ENCODE measurements around the gene LRRC47.

The LRRC47 gene

DNA sequence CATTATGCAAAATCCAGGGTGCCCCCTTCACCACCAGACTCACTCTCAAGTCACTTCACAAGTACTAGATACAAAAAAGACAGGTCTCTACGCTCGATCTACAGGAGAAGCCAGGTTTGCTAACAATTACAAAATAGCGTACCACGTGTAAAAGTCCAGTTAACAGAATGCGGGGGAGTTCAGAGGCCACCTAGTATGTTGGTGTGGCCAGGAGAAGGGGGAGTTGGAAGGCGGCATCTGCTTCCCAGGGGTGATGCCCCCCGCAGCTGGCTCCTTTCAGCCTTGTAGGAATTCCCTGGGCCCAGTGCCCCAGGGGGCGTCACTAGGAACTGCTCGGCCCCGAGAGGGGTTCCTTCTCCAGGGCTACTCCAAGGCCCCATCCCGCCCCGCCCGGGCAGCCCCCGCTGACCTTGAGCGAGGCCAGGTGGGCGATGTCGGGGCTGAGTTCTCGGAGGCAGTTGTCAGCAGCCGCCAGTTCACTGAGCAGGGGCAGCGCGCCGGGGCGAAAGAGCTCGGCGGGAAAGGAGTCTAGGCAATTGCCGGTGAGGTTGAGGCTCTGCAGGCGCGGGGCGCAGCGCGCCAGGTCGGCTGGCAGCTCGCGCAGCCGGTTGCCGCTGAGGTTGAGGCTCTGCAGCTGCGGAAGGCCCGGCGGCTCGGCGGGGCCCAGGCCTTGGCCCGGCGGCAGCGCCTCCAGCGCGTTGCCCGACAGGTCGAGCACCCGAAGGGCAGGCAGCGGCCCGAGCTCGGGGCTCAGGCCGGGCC, 664 bp downstream of the LRRC47 start:
- Histone ChIP-seq H3K27me3 (ENCODE audit: insufficient read depth, low read length) (no peaks in the 10 kb centered on the region), H3K9ac (ENCODE audit: low read depth, low read length) (peak overlapping the region; percentile 80), H3K27ac (ENCODE audit: low read depth, low read length) (peak overlapping the region; percentile 58; the same call in 1 of the 2 replicates), H3K4me1 (ENCODE audit: insufficient read depth, low read length) (peaks cover 24% of the 10 kb centered on the region), H3K9me3 (ENCODE audit: insufficient read depth, low read depth, low read length) (no peaks in the 10 kb centered on the region), H3K4me3 (ENCODE audit: low read length) (peak overlapping the region; percentile 79), H3K36me3 (ENCODE audit: insufficient read depth, low read length) (peaks cover 4% of the 10 kb centered on the region; the same call in 1 of the 2 replicates)
- WGBS, result 4% methylated on average over 53 of the region's 53 CpGs

DNA sequence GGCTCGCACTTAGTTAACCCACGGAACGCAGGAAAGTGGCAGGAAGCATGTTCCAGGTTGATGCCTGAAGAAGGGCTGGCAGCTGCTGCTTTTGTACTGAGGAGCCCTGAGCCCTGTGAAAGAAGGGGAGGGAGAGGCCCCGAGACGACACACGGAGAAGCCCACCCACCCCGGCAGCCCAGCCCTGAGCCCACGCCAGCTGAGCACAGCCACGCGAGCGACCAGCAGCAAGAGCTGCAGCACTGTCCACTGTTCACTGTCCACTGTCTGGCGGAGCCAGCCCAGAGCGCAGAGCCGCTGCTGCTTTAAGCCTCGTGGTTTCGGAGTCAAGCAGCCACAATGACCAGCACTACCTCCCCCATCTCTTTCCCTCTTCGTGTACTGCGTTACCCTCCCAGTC, 5.3 kb downstream of the LRRC47 start:
- Histone ChIP-seq H3K9ac (ENCODE audit: low read depth, low read length) (0 out of 2 replicates have a peak overlapping the region, but pooled peaks have one; percentile 3), H3K4me3 (ENCODE audit: low read length) (no peak overlapping the region), H3K27ac (ENCODE audit: low read depth, low read length) (no peak overlapping the region), H3K4me1 (ENCODE audit: insufficient read depth, low read length) (peaks cover 27% of the 10 kb centered on the region), H3K27me3 (ENCODE audit: insufficient read depth, low read length) (no peaks in the 10 kb centered on the region), H3K36me3 (ENCODE audit: insufficient read depth, low read length) (peaks cover 31% of the 10 kb centered on the region), H3K9me3 (ENCODE audit: insufficient read depth, low read depth, low read length) (no peaks in the 10 kb centered on the region)
- 94% methylated on average over 18 of the region's 18 CpGs for WGBS

DNA sequence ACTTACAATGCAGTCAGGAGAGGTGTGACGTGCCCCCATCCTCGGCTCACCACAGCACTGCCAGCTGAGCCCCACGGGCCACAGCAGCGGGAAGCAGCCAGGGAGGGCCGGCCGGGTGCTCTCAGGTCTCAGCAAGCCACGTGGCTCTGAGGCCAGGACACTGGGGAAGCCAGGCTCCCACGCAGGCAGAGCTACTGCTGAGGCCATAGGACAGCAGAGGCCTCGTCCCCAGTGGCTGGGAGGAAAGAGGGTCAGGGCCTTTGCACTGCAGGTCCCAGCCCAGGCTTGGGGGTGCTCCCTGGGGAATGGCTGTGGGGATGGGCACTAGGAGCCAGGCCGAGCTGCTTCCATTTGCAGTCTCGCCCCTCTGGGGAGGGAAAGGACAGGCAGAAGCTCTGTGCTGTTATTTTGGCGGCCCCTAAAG, 5.8 kb downstream of the LRRC47 start:
- H3K27ac ChIP-seq (ENCODE audit: low read depth, low read length), result no peak overlapping the region
- H3K4me1 ChIP-seq (ENCODE audit: insufficient read depth, low read length), result peaks cover 27% of the 10 kb centered on the region
- no peak overlapping the region for H3K9ac ChIP-seq (ENCODE audit: low read depth, low read length)
- no peaks in the 10 kb centered on the region for H3K27me3 ChIP-seq (ENCODE audit: insufficient read depth, low read length)
- 92% methylated on average over 12 of the region's 12 CpGs for WGBS
- peaks cover 32% of the 10 kb centered on the region for H3K36me3 ChIP-seq (ENCODE audit: insufficient read depth, low read length)
- H3K9me3 ChIP-seq (ENCODE audit: insufficient read depth, low read depth, low read length), result no peaks in the 10 kb centered on the region
- H3K4me3 ChIP-seq (ENCODE audit: low read length), result no peak overlapping the region

DNA sequence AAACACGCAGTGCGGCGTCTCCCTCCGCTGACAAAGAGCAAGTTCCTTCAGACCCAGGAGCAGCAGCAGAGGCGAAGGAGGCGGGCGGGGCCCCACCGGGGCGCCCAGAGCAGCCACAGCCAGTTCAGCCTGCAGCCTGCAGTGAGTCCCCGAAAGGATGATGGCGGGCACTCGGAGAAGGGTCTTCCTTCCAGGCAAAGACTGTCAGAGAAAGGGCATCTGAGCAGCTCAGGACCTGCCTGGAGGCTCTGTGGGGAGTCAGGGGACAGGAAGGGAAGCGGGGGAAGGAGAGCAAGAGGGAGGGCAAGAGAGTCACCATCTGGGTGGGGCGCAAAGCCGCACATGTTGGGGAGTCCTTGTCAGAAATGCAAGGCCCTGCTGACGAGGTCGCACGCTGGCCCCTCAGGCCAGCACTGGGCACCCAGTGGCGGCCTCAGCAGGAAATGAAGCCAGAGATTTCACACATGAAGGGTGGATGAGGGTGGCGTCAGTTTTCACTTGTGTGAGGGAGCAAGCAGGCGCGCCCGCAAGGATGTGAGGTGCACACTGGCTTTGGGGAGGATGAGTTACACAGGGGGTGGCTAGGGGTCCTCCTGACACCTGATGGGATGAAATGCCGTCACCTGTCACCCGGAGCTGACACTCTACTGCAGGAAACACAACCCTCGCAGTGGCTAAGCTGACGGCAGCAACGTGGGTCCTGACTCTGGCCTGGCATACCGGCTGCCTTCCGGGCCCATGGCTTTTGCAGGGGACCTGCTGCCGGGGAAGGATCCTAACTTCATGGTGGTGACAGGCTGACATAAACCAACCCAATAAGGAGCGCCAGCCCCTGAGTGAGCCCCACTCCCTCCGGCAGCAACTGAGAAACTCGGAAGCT, 6.6 kb downstream of the LRRC47 start:
- H3K4me3 ChIP-seq (ENCODE audit: low read length), result no peak overlapping the region
- WGBS, result 93% methylated on average over 34 of the region's 34 CpGs
- H3K27me3 ChIP-seq (ENCODE audit: insufficient read depth, low read length), result no peaks in the 10 kb centered on the region
- H3K9ac ChIP-seq (ENCODE audit: low read depth, low read length), result peak overlapping the region; percentile 24; the same call in 1 of the 2 replicates
- no peak overlapping the region for H3K27ac ChIP-seq (ENCODE audit: low read depth, low read length)
- no peaks in the 10 kb centered on the region for H3K9me3 ChIP-seq (ENCODE audit: insufficient read depth, low read depth, low read length)
- H3K36me3 ChIP-seq (ENCODE audit: insufficient read depth, low read length), result peaks cover 39% of the 10 kb centered on the region
- peaks cover 22% of the 10 kb centered on the region for H3K4me1 ChIP-seq (ENCODE audit: insufficient read depth, low read length)

DNA sequence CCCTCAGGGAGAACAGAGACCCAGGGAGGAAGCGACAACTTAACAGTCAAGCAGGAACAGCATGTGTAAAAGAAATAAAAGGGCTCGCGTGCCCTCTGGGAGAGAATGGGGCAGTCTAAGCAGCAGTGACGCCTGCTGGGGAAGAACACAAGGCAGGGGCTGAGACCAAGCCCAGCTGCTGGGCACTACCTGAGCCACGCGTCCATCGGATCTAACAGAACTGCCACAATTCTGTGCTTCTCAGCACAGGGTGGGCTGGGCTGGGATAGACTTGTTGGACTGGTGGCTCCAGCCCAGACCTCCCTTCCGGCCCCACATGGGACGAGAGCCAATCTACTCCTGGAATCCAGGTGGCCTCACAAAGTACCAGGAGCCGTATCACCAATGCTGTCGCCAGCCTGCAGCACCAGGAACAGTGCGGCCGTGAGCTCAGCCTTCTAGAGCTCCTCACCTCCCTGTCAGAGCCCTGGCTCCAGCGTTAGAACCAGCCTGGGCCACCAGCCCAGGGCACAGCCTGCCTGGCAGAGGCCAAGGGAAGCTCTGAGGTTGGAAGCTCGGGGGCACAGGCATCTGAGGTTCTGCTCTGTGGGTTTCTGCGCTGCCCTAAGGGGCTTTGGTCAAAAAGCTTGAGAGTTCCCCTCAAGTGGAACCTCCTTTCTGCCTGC, 7.4 kb downstream of the LRRC47 start:
- 94% methylated on average over 16 of the region's 16 CpGs for WGBS
- Histone ChIP-seq H3K9me3 (ENCODE audit: insufficient read depth, low read depth, low read length) (no peaks in the 10 kb centered on the region), H3K36me3 (ENCODE audit: insufficient read depth, low read length) (peaks cover 46% of the 10 kb centered on the region), H3K4me3 (ENCODE audit: low read length) (no peak overlapping the region), H3K9ac (ENCODE audit: low read depth, low read length) (no peak overlapping the region), H3K4me1 (ENCODE audit: insufficient read depth, low read length) (peaks cover 17% of the 10 kb centered on the region), H3K27ac (ENCODE audit: low read depth, low read length) (no peak overlapping the region), H3K27me3 (ENCODE audit: insufficient read depth, low read length) (no peaks in the 10 kb centered on the region)

DNA sequence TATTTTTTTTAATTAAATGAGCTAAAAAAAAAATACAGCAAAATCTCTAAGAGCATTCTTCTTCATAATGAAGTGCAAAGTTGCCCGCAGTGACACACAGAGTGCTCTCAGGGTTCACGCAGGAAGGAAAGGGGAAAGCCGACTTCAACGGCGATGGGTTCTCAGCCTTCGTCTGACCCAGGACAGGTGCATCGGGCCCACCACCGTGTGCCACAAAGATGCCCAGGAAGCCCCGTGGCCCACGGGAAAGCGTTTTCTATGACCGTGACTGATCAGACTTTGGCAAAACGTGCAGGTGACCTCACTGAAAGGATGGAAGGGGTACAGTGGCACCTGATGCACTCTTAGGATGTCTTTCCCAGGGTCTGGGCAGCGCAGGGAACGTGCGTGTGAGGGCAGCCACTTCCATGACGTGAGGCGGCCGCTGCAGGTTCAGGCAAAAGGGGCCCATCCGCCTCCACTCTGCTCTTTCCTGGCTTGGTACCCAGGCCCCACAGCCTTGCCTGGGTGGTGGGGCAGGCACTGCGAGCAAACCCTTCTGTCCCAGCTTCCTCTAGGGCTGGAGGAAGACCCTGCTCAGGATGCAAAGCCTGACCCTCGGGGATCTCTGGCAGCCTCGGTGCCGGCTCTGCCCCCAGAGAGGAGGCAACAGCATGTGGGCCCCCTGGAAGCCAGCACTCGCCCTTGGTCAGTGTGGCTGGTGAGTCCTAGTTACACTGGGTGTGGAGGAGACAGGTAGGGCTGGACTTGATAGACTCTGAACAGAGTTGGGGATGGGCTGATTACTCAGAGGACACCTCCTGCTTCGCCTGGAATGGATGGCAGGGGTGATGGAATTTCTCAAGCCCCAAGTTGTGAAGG, 8.3 kb downstream of the LRRC47 start:
- H3K4me3 ChIP-seq (ENCODE audit: low read length), result no peak overlapping the region
- no peak overlapping the region for H3K27ac ChIP-seq (ENCODE audit: low read depth, low read length)
- H3K27me3 ChIP-seq (ENCODE audit: insufficient read depth, low read length), result no peaks in the 10 kb centered on the region
- H3K36me3 ChIP-seq (ENCODE audit: insufficient read depth, low read length), result peaks cover 54% of the 10 kb centered on the region
- H3K9ac ChIP-seq (ENCODE audit: low read depth, low read length), result no peak overlapping the region
- 94% methylated on average over 26 of the region's 26 CpGs for WGBS
- peaks cover 17% of the 10 kb centered on the region for H3K4me1 ChIP-seq (ENCODE audit: insufficient read depth, low read length)
- H3K9me3 ChIP-seq (ENCODE audit: insufficient read depth, low read depth, low read length), result no peaks in the 10 kb centered on the region

DNA sequence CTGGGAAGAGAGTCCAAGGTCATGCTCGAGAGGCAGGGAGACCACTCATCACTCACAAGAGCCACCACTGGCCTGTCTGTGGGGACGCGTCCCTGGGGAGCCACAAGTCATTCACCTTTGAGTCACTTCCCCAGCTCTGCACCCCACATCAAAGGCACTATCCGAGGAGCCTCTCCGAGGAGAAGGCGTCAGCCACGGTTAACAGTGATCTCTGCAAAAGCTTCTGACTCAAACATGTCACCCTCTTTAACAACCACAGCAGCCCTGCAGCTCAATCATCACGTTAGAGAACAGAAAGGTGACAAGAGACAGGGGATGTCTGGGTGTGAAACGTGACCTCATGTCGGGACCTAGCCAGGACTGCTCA, 9.0 kb downstream of the LRRC47 start:
- Histone ChIP-seq H3K36me3 (ENCODE audit: insufficient read depth, low read length) (peaks cover 61% of the 10 kb centered on the region), H3K9me3 (ENCODE audit: insufficient read depth, low read depth, low read length) (no peaks in the 10 kb centered on the region), H3K27me3 (ENCODE audit: insufficient read depth, low read length) (no peaks in the 10 kb centered on the region), H3K27ac (ENCODE audit: low read depth, low read length) (no peak overlapping the region), H3K4me1 (ENCODE audit: insufficient read depth, low read length) (peaks cover 11% of the 10 kb centered on the region; the same call in 1 of the 2 replicates), H3K4me3 (ENCODE audit: low read length) (no peak overlapping the region), H3K9ac (ENCODE audit: low read depth, low read length) (no peak overlapping the region)
- WGBS, result 94% methylated on average over 10 of the region's 10 CpGs

DNA sequence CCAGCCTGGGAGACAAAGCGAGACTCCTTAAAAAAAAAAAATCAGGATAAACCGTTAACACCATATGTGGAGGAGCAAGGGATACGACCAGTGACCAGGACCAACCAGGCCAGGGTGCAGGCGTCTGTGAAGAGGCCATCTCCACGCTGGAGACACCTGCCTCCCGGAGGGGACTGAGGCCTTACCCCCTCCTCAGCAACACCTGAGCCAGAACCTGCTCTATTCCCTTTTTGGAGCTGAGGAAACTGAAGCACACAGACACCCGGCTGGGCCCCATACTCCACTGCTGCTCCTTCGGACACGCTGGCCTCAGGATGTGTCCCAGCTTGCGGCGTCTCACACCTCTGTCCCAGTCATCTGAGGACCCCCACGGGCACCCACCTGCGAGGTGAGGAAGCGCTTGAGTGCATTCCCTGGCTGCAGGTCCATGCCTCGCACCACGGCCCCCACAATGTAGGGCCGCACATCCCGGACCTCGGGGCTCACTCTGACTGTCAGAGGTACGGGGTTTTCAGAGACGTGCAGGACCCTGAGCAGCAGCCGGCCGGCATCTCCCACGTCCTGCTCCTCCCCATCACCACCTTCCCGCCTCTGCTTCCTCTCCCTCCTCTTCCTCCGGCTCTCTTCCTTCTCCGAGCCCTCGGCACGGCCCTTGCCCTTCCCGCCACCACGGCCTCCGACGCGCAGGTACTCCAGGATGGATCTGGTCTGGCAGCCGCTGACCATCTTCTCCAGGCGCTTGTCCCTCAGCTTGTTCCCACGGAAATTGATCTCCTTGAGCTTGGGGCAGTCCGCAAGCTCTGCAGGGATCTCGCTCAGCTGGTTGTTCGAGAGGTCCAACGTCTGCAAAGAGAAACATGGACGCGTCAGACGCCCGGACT, 9.6 kb downstream of the LRRC47 start:
- peaks cover 63% of the 10 kb centered on the region for H3K36me3 ChIP-seq (ENCODE audit: insufficient read depth, low read length)

DNA sequence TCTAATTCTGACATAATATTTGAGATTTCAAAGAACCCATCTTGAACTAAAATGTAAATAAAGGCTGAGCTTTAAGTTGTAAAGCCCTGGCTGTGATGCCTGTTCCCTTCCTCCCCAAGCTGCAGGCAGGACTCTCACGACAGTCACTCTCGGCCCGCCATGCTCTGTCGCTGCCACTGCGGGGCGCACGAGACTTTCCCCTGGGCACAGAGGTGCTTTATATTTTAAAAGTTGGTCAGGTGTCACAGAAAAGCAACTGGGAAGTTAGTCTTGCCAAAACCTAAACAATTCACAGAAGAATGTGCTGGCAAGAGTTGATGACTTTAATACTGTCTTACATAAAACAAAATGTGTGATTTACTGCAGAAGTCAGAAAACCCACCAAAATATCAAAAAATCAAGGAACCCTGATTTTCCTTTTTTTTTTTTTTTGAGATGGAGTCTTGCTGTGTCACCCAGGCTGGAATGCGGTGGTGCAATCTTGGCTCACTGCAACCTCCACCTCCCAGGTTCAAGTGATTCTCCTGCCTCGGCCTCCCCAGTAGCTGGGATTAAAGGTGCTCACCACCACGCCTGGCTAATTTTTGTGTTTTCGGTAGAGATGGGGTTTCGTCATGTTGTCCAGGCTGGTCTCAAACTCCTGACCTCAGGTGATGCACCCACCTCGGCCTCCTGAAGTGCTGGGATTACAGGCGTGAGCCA, 10.7 kb downstream of the LRRC47 start:
- Histone ChIP-seq H3K4me1 (ENCODE audit: insufficient read depth, low read length) (0 out of 2 replicates have a peak, but pooled peaks cover 5% of the 10 kb centered on the region), H3K4me3 (ENCODE audit: low read length) (no peak overlapping the region), H3K9ac (ENCODE audit: low read depth, low read length) (no peak overlapping the region), H3K9me3 (ENCODE audit: insufficient read depth, low read depth, low read length) (no peaks in the 10 kb centered on the region), H3K27ac (ENCODE audit: low read depth, low read length) (no peak overlapping the region), H3K36me3 (ENCODE audit: insufficient read depth, low read length) (peaks cover 74% of the 10 kb centered on the region), H3K27me3 (ENCODE audit: insufficient read depth, low read length) (no peaks in the 10 kb centered on the region)
- WGBS, result 79% methylated on average over 14 of the region's 14 CpGs

More for the DNA sequence above, 9.6 kb downstream of the LRRC47 start:
- H3K27me3 ChIP-seq (ENCODE audit: insufficient read depth, low read length), result no peaks in the 10 kb centered on the region
- H3K27ac ChIP-seq (ENCODE audit: low read depth, low read length), result no peak overlapping the region
- WGBS, result 96% methylated on average over 45 of the region's 45 CpGs
- no peaks in the 10 kb centered on the region for H3K9me3 ChIP-seq (ENCODE audit: insufficient read depth, low read depth, low read length)
- no peak overlapping the region for H3K4me3 ChIP-seq (ENCODE audit: low read length)
- H3K4me1 ChIP-seq (ENCODE audit: insufficient read depth, low read length), result peaks cover 5% of the 10 kb centered on the region; the same call in 1 of the 2 replicates
- no peak overlapping the region for H3K9ac ChIP-seq (ENCODE audit: low read depth, low read length)
